GM13976 (cell line): ENCODE results near the gene AQP5.

Experiments
- DNase-seq: peaks from one replicate; pipeline ENCODE4 v3.0.0; 2012; ENCODE audit warnings: low spot score
- in situ Hi-C: fragments of 300-500 bp; cut with MboI; formaldehyde crosslinking; loops from one replicate; pipeline ENCODE4 v1.12.0; 2022; ENCODE audit warnings: low sequenced_read_pairs, mixed read lengths, inconsistent platforms; ENCODE audit not compliant: unreplicated experiment
- TF ChIP-seq, protein P1 (sequence below): IDR thresholded peaks from 2 replicates; pipeline ENCODE4 v1.5.1; 2012; ENCODE audit warnings: borderline replicate concordance, mild to moderate bottlenecking; ENCODE audit not compliant: insufficient read depth; ENCODE audit errors: extremely low read depth, missing control alignments, control extremely low read depth

The AQP5 gene

GRCh38 chr12:49953151-49953550 lies 8.5 kb upstream of the AQP5 start:
- TF ChIP-seq, protein P1, sequence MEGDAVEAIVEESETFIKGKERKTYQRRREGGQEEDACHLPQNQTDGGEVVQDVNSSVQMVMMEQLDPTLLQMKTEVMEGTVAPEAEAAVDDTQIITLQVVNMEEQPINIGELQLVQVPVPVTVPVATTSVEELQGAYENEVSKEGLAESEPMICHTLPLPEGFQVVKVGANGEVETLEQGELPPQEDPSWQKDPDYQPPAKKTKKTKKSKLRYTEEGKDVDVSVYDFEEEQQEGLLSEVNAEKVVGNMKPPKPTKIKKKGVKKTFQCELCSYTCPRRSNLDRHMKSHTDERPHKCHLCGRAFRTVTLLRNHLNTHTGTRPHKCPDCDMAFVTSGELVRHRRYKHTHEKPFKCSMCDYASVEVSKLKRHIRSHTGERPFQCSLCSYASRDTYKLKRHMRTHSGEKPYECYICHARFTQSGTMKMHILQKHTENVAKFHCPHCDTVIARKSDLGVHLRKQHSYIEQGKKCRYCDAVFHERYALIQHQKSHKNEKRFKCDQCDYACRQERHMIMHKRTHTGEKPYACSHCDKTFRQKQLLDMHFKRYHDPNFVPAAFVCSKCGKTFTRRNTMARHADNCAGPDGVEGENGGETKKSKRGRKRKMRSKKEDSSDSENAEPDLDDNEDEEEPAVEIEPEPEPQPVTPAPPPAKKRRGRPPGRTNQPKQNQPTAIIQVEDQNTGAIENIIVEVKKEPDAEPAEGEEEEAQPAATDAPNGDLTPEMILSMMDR: no peak
- in situ Hi-C loops: no loop called here
- no peak for DNase-seq

GRCh38 chr12:49953961-49954846 lies 7.5 kb upstream of the AQP5 start:
- TF ChIP-seq, protein P1: no peak
- no peak for DNase-seq
- in situ Hi-C loops: no loop called here

- in situ Hi-C loops: no loop called here
- no peak for DNase-seq
- TF ChIP-seq, protein P1: no peak
These were observed 6.5 kb upstream of the AQP5 start for GRCh38 chr12:49954863-49955830.

DNA sequence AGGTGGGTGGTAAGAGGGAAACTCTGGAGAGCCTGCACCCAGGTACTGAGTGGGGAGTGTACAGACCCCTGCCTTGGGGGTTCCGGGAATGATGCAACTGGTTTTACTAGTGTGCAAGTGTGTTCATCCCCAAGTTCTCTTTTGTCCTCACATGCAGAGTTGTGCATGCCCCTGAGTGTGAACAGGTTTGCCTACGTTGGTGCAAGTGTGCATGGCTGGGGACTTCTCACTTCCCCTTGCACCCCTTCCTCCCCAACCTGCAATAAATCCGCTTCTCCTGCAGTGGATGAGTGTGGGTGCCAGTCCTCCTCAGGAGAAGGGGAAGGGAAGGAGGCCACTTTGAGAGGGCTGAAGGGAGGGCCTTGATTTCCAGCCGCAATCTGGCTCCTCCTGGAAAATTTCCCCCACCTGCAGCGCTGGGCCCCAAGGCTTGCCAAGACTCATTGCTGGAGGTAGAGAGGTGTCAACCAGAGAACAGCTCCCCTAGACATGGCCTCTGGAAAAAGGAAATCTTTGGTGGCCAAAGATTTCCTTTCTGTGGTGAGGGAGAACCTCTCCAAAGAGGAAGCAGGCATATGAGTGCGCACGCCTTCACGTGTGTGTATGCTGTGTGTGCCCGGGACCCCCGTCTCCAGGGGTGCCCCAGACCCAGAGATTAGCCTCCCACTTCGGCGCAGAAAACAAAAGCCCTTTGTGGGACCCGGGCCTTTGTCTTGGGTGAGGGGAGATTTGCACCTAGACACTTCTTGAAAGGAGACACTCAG lies 5.6 kb upstream of the AQP5 start:
- in situ Hi-C loops: no loop called here
- TF ChIP-seq, protein P1: no peak
- no peak for DNase-seq

DNA sequence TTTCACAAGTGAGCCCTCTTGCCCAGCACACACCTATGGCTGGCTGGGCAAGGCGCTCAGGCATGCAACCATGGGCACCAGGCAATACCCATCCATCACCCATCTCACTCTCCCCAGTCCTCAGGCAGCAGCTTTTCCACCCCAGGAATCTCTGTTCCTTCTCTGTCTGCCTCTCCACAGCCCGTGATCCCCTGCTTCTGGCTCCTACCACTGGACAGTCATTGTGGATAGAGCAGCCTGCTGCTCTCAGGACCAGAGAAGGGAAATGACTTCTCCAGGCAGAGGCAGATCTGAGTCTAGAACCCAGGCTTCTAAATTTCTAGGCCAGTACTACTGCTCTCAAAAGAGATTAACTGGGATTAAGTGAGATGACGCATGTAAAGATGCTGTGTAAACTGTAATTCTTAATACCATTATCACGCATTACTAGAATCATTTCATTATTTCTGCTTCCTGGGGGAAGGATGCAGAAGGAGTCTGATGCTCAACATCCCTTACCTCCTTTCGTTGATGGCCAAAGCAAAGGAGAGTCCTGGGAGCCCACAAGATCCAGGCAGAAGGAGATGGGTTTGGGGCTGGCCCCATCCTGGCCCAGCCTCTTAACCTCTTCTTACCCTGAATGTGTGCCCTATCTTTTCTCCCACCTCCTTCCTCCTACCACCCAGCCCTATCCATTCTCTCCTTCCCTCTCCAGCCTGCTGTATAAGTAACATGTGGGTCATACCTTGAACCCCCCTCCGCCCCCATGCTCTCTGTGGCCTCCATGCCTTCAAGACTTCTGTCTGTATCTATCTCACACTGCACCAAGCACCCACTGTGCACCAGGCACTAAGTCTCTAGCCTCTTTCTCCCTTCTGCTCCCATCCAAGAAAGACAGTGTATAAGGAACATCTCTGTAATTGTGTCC lies 4.8 kb upstream of the AQP5 start:
- TF ChIP-seq, protein P1: no peak
- in situ Hi-C loops: no loop called here
- no peak for DNase-seq

GRCh38 chr12:49957570-49957967 lies 4.1 kb upstream of the AQP5 start:
- TF ChIP-seq, protein P1: no peak
- in situ Hi-C loops: no loop called here
- DNase-seq: no peak
